ENCODE measurements around the gene RNF130. TPM values are rescaled to one million over a fixed set of nuclear protein-coding genes. Genes with fewer than 3 reads are reported as not detected.

RNF130 gene
- total RNA-seq, 1 donor, result 21.7 TPM

GRCh38 chr5:179978792-179979191, 92.8 kb downstream of the RNF130 start:
- no peak for TF ChIP-seq CTCF (IDR thresholded peaks at IDR 0.05; ENCODE audit: insufficient read depth, low read length)
- DNase-seq (ENCODE audit: low read depth), result no peak
- no peak overlapping the region for H3K4me3 ChIP-seq (ENCODE audit: low read depth, low read length)

GRCh38 chr5:179975713-179976134, 95.8 kb downstream of the RNF130 start:
- H3K4me3 ChIP-seq (ENCODE audit: low read depth, low read length), result no peak overlapping the region
- TF ChIP-seq CTCF (IDR thresholded peaks at IDR 0.05; ENCODE audit: insufficient read depth, low read length), result no peak
- no peak for DNase-seq (ENCODE audit: low read depth)

- peak; percentile 22 for TF ChIP-seq CTCF (IDR thresholded peaks at IDR 0.05; ENCODE audit: insufficient read depth, low read length)
- no peak overlapping the region for H3K4me3 ChIP-seq (ENCODE audit: low read depth, low read length)
- no peak for DNase-seq (ENCODE audit: low read depth)
Measured at GRCh38 chr5:179974946-179975712, 96.4 kb downstream of the RNF130 start.

DNA sequence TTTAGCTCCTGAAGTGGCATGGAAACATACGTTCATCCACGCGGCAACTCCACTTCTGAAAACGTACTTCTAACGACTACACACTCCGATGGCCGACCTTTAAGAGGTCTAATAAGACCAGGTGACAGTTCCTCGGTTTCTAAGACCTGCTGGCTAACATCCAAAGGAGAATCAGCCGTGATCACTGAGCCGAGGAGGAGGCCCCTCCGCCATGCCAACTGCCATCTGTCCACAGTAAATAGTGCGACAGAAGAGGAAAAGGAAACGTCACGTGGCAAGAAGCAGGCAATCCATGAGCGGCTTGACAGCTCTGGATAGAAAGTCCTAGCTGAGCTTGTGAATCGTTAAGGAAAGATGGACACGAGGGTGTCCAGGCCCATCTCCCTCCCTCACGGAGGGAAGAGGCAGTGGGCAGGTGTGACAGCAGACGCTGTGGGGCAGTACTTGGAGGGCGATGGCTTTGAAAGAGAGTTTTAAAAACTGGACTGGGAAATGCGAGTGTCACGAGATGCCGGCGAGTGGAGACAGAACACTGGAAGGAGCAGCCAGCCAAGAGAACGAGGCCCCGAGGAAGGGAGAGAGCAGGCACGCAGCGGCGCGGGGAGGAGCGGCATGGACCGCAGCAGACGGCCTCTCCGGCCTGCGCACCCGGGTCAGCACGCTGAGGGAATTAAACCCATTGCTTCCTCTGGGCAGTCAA, 97.2 kb downstream of the RNF130 start:
- no peak for DNase-seq (ENCODE audit: low read depth)
- no peak overlapping the region for H3K4me3 ChIP-seq (ENCODE audit: low read depth, low read length)
- no peak for TF ChIP-seq CTCF (IDR thresholded peaks at IDR 0.05; ENCODE audit: insufficient read depth, low read length)

- no peak for DNase-seq (ENCODE audit: low read depth)
- no peak overlapping the region for H3K4me3 ChIP-seq (ENCODE audit: low read depth, low read length)
- no peak for TF ChIP-seq CTCF (IDR thresholded peaks at IDR 0.05; ENCODE audit: insufficient read depth, low read length)
Measured at GRCh38 chr5:179973391-179973790, 98.2 kb downstream of the RNF130 start.

DNA sequence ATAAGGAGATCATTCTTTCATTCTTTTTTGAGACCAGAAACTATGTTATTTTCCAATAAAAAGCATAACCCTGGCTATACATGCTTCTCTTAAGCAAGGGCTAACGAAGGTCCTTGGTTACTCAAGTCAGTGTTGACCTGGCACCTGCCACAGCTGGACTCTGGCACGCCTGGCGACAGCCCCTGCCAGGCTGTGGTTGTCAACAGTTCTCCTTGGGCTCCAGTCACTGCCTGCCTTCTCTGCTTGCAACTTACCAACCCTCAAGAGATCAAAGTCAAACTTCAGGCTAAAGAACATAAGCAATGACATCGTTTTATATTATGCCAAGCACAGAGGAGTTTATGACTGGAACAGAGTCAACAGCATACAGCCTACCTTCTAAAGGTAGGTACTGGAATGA, 102.4 kb downstream of the RNF130 start:
- DNase-seq (ENCODE audit: low read depth), result no peak
- TF ChIP-seq CTCF (IDR thresholded peaks at IDR 0.05; ENCODE audit: insufficient read depth, low read length), result no peak

More for the DNA sequence above, 102.4 kb downstream of the RNF130 start:
- H3K4me3 ChIP-seq (ENCODE audit: low read depth, low read length), result no peak overlapping the region
